GM08714 (cell line): ENCODE measurements around the gene SVEP1.
"Not testable (repeated sequence)": the region's sequence is repeated elsewhere in the genome, so short reads cannot be mapped to it uniquely, and the experiment has no call there.

Source experiments
- H3K4me3 ChIP-seq: fragments of 200-500 bp; sonication (Bioruptor generic); 2 replicates; pipeline ENCODE4 v1.5.1; 2014; ENCODE audit warnings: mild to moderate bottlenecking, low read length, inconsistent platforms
- ZNF274 ChIP-seq: IDR thresholded peaks from 2 replicates; pipeline ENCODE4 v1.6.1; 2012; ENCODE audit warnings: mild to moderate bottlenecking, low read depth, low read length

The SVEP1 gene

DNA sequence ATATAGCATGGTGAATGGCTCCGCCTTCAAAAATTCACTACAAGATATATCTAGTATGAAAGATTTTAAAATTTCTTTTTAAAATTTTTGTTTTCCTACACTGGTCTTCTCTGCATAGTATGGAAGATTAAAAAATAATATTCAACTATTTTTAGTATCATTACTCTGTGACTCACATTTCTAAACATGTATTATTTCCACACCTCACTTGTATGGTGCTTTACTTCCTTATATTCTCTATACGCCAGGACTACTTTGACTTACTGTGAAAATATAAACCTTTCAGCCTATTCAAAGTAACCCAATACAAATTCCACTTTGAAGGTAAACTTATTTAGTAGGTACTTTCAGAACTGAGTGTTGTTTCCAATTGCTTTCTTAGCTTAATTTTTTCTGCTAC lies 215.1 kb downstream of the SVEP1 start:
- no peak for TF ChIP-seq ZNF274
- no peak overlapping the region for H3K4me3 ChIP-seq

DNA sequence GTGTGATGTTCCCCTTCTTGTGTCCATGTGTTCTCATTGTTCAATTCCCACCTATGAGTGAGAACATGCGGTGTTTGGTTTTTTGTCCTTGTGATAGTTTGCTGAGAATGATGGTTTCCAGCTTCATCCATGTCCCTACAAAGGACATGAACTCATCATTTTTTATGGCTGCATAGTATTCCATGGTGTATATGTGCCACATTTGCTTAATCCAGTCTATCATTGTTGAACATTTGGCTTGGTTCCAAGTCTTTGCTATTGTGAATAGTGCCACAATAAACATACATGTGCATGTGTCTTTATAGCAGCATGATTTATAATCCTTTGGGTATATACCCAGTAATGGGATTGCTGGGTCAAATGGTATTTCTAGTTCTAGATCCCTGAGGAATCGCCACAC lies 220.5 kb downstream of the SVEP1 start:
- not testable (repeated sequence) for H3K4me3 ChIP-seq

DNA sequence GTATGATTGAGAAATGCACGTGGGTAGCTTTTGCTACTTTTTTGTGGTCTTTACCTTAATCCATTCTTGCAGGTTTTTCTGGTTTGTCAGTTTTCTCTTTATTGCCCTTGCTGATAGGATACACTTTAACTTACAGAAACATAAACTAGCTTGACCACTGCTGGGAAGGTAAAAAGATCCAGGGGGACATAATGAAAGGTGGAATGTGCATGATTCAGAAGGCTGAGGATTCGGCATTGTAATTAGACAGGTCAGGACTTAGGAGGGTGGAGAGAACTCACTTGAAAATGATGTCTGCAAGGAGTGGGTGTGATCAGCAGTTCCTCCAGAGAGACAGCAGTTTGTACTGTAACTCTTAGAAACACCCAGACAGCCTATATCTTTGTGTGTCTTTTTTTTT lies 222.0 kb downstream of the SVEP1 start:
- H3K4me3 ChIP-seq, result no peak overlapping the region
- TF ChIP-seq ZNF274, result no peak

DNA sequence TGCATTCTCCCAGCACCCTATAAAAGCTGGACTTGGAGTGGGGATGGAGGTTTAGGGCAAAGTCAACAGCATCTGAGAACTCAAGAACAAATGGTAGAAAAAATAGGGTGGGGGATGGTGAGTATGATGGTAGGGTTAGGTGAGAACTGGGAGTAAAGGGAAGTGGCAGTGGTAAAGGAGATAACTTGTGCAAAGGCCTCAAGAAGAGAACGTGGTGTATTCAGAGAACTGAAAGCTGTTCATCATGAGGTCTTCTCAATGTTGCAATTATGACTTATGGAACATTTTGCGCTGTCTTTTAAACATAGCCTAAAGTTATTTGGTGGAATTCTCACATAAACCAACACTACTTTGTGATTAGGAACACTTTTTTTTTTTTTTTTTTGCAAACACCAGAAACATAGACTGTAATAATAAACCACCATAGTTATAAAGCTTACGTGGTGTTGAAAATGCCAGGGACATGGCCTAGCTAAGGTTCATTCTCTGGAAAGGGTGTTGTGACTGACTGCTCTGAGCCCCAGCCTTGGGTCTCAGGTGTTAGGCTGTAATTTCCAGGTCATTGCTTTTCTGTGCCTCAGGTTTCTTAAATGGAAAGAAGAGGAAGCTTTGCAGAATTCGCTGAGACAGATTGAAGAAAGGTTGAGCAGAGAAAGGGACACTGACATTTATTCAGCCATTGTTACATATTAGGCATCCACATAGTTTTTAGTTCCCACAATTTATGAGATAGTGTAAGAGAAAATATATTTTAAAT lies 222.7 kb downstream of the SVEP1 start:
- TF ChIP-seq ZNF274, result no peak
- no peak overlapping the region for H3K4me3 ChIP-seq

DNA sequence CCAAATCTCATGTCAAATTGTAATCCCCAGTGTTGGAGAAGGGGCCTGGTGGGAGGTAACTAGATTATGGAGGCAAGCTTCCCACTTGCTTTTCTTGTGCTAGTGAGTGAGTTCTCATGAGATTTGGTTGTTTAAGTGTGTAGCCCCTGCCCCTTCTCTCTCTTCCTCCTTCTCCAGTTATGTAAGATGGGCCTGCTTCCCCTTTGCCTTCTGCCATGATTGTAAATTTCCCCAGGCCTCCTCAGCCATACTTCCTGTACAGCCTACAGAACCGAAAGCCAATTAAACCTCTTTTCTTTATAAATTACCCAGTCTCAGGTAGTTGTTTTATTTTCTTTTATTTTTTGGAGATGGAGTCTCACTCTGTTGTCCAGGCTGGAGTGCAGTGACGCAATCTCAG lies 223.6 kb downstream of the SVEP1 start:
- no peak for TF ChIP-seq ZNF274
- no peak overlapping the region for H3K4me3 ChIP-seq

DNA sequence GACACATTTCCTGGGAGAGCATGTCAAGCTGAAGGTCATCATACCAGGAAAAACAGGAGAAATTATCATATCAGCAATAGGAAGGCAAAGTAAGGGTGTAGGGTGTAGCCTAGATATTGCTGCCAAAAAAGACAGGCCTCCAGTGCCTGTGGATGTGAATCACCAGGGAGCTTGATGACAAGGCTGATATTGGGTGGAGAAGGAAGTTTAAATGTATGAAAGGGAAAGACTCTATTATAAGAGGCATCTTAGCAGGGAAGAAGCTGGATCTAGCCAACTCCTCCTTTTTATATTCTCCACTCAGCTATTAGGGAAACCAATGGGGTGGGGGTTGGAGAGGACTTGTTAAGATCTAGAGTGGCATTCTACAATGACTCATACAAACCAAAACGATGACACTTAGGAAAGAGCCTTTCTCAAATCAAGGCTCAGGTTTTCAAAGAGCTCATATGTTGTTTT lies 228.5 kb downstream of the SVEP1 start:
- TF ChIP-seq ZNF274, result no peak

DNA sequence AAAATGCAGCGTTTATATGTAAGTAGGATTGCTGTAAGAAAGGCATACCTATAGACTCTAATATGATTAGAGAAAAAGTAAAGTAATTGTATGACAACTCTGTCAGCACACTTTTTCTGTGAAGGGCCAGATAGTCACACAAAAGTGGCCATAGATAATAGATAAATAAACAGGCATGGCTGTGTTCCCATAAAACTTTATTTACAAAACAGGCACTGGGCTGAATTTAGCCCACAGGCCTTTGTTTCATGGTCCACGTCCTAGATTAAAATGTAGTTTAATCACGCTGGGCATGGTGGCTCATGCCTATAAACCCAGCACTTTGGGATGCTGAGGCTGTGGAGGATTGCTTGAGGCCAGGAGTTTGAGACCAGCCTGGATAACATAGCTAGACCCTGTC lies 233.2 kb downstream of the SVEP1 start:
- TF ChIP-seq ZNF274, result no peak
- H3K4me3 ChIP-seq, result no peak overlapping the region

More for the DNA sequence above, 228.5 kb downstream of the SVEP1 start:
- H3K4me3 ChIP-seq, result no peak overlapping the region

DNA sequence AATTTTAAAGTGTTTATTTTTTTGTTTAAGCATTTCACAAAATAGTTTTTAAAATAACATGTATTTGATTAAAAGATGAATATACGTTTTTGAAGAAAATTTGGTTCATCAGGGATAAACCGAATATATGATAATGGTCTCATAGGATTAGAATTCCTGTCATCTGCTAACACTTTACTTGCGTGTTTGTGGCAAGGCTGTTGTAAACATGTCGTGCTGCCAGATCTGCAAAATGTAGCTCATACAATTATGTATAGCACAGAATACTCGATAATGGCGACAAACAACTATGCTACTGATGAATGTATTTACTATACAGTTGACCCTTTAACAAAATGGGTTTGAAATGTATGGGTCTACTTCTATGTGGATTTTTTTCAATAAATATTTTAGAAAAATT lies 234.7 kb downstream of the SVEP1 start:
- no peak for TF ChIP-seq ZNF274
- no peak overlapping the region for H3K4me3 ChIP-seq

DNA sequence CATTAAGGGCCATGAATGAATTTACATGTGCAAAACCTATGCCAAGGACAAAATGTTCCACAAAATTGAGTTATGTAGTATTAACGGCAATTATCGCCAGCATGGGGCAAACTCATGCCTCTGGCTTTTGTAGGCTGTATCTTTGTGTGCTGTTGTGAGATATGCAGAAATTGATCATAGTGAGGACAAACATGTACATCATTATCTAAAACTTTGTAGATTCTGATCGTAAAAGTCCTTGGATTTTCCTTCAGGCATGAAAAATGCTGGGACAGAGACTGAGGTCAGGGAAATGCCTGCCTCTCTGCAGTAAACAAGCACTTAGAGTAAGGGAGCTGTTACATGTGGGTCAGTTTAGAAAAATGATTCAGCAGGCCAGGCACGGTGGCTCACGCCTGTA lies 236.0 kb downstream of the SVEP1 start:
- no peak for TF ChIP-seq ZNF274
- no peak overlapping the region for H3K4me3 ChIP-seq

DNA sequence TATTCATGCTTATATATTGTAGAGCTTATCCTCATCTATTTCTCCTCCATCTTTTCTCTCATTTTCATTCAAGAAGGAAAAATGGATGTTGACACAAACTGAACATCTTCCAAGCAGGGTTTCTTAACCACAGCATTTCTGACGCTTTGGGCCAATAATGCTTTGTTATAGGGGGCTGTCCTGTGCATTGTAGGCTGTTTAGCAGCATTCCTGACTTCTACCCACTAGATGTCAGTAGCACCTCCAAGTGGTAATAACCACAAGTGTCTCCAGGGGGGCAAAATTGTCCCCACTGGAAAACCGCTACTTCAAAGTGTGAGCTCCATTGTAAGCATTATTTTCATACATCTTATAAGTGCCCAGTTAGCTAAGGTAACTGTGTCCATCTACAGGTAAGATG lies 239.2 kb downstream of the SVEP1 start:
- H3K4me3 ChIP-seq, result no peak overlapping the region
- no peak for TF ChIP-seq ZNF274

DNA sequence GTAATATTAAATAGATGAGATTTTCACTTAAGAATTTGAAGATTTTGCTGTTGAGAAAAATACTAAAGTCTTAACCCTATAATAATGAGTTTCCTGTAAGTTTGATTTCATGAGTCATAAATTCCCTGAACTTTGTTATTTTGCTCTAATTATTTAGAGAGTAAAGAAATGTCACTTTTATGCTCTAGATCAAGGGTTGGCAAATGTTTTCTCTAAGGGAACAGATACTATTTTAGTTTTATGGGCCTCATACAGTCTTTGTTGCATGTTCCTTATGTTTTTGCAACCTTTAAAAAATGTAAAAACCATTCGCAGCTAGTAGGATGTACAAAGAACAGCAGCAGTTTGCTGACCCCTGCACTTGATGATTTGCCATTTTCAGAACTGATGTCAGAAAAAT lies 241.4 kb downstream of the SVEP1 start:
- no peak overlapping the region for H3K4me3 ChIP-seq
- TF ChIP-seq ZNF274, result no peak

DNA sequence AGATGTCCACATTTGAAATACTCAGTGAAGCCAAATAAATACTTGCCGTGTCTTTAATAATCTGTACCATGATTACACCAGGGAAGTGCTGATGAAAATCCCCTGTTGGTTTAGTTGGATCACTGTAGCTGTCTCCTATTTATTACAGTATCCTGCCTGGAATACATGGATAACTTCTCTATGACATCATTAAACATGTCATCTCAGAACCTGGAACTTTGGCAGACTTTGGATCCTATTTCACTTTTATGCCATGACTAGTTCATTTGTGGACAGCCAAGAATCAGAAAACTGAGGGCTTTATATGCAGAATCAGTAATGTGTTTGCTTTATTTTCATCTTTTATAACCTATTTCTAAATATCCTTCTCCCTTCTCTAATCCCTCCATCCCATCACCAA lies 241.8 kb downstream of the SVEP1 start, which contains the start of gene TXNDC8:
TXNDC8 (minus strand) TSS at position 137 of the 400 bp plus-strand sequence.
- no peak for TF ChIP-seq ZNF274

DNA sequence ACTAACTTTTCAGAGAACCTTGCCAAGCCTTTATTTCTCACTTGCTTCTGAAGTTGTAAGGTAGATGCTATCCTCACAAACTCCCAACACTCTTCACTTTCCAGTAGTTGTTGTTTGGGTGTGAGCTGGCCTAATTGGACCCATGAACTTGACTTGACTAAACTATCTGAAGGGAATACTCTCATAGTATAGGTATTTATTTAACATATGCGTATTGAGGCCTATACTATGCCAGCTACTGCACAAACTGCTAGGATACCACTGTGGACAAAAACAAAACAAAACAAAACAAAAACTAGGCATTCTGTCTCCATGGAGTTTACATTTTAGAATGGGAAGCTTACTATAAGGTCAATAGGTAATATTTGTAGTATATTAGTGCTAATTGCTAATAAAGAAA lies 243.2 kb downstream of the SVEP1 start:
- H3K4me3 ChIP-seq, result no peak overlapping the region
- TF ChIP-seq ZNF274, result no peak

More for the DNA sequence above, 241.8 kb downstream of the SVEP1 start, which contains the start of gene TXNDC8:
- H3K4me3 ChIP-seq, result no peak within 1 kb of the TSS

DNA sequence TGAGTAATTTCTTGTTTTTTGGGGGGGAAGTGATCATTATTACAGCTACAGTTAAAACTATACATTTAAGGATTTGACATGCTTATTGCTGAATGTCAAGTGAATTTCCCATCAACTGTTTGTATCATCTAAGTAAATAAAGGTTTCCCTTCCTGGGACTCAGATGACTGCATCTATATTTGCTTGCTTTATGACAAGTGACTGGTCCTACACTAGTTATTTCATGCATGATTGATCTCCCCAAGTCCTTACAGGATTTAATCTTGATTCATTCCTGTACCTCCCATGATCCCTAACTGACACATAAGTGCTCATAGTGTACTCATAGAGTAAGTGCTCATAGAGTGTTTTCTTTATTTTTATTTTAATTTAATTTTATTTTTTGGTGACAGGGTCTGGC lies 244.7 kb downstream of the SVEP1 start:
- no peak for TF ChIP-seq ZNF274
- H3K4me3 ChIP-seq, result no peak overlapping the region

DNA sequence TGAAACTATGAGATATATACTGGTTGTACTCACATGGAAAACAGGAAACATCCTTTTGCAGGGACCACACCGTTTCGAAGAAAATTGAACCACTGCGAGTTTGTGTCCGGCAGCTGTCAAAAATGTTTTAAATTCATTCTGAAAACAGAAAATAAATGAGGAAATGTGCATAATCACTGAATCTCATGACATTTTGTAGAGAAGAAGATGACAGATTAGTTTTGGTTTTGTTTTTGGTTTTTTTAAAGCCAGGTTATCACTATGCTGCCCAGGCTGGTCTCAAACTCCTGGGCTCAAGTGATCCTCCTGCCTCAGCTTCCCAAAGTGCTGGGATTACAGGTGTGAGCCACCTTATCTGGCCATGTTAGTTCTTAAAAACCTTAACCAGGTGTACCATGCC lies 245.4 kb downstream of the SVEP1 start:
- TF ChIP-seq ZNF274, result no peak

DNA sequence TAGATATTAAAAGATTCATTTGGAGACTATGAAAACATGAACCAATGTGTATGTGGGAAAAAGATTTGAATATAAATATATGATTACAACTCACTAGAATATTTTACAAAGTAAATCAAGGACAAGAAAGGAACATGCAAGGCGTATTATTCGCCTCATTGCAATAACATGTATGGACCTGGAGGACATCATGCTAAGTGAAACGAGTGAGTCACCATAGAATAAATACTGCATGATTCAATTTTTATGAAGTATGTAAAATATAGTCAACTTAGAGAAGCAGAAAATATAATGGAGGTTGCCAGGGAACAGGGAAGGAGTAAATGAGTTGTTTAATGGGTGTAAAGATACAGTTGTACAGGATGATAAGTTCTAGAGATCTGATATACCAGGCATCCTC lies 246.8 kb downstream of the SVEP1 start:
- TF ChIP-seq ZNF274, result no peak
- H3K4me3 ChIP-seq, result no peak overlapping the region

More for the DNA sequence above, 245.4 kb downstream of the SVEP1 start:
- H3K4me3 ChIP-seq, result no peak overlapping the region; the same call in 1 of the 2 replicates
